ENCODE results near the gene PLEK.

DNA sequence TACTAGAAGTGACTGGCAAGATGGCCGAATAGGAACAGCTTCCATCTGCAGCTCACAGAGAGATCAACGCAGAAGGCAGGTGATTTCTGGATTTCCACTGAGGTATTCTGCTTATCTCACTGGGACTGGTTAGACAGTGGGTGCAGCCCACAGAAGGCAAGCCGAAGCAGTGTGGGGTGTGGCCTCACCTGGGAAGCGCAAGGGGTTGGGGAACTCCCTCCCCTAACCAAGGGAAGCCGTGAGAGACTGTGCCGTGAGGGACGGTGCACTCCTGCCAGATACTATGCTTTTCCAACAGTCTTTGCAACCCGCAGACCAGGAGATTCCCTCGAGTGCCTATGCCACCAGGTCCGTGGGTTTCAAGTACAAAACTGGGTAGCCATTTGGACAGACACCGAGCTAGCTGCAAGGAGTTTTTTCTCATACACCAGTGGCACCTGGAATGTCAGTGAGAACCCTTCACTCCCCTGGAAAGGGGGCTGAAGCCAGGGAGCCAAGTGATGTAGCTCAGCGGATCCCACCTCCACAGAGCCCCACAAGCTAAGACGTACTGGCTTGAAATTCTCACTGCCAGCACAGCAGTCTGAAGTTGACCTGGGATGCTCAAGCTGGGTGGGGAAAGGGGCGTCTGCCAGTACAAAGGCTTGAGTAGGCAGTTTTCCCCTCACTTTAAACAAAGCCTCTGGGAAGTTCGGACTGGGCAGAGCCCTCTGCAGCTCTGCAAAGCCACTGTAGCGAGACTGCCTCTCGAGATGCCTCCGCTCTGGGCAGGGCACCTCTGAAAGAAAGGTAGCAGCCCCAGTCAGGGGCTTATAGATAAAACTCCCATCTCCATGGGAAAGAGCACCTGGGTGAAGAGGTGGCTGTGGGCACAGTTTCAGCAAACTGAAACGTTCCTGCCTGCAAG is 40.1 kb downstream of the PLEK start:
- TF ChIP-seq MAZ (IDR thresholded peaks at IDR 0.05; ENCODE audit: borderline replicate concordance, low read depth, low read length) (no peak), SMC3 (IDR thresholded peaks at IDR 0.05) (no peak), BHLHE40 (IDR thresholded peaks at IDR 0.05; ENCODE audit: low read depth, low read length) (no peak), PHF8 (IDR thresholded peaks at IDR 0.05; ENCODE audit: borderline replicate concordance, low read depth) (no peak)
- TF ChIP-seq, protein P1, sequence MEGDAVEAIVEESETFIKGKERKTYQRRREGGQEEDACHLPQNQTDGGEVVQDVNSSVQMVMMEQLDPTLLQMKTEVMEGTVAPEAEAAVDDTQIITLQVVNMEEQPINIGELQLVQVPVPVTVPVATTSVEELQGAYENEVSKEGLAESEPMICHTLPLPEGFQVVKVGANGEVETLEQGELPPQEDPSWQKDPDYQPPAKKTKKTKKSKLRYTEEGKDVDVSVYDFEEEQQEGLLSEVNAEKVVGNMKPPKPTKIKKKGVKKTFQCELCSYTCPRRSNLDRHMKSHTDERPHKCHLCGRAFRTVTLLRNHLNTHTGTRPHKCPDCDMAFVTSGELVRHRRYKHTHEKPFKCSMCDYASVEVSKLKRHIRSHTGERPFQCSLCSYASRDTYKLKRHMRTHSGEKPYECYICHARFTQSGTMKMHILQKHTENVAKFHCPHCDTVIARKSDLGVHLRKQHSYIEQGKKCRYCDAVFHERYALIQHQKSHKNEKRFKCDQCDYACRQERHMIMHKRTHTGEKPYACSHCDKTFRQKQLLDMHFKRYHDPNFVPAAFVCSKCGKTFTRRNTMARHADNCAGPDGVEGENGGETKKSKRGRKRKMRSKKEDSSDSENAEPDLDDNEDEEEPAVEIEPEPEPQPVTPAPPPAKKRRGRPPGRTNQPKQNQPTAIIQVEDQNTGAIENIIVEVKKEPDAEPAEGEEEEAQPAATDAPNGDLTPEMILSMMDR (IDR thresholded peaks at IDR 0.05): no peak
- TF ChIP-seq, protein P2, sequence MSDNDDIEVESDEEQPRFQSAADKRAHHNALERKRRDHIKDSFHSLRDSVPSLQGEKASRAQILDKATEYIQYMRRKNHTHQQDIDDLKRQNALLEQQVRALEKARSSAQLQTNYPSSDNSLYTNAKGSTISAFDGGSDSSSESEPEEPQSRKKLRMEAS (IDR thresholded peaks at IDR 0.05): no peak

Data from A549 (cell line).